Camera-type eye (tissue), 1 donor: ENCODE measurements around the gene SLC35G1. TPM values are rescaled to one million over a fixed set of nuclear protein-coding genes. Genes with fewer than 3 reads are reported as not detected.

Experiments
- total RNA-seq: library from RNA; depleted of rRNA; stranded (reverse); fragments of >200 nt; gene quantifications from one replicate; pipeline ENCODE4 v1.2.3, GENCODE V29; 2014

Gene SLC35G1
- 8.0 TPM for total RNA-seq

GRCh38 chr10:93893646-93894515 lies at the start of gene SLC35G1:
SLC35G1 (plus strand) TSS chr10:93893978; CDS start chr10:93894034, 56 bp downstream.

Other genes starting within 250 kb of the SLC35G1 start
- gene FRA10AC1, start 191.4 kb upstream of the SLC35G1 start, total RNA-seq, result 40.8 TPM
- gene LGI1, start 136.0 kb upstream of the SLC35G1 start, total RNA-seq, result 12.0 TPM
- 28.2 TPM for gene PLCE1, start 100.0 kb downstream of the SLC35G1 start, total RNA-seq